ENCODE results near the gene NAPEPLD.
A peak's percentile ranks its signal among the peaks of the same experiment; 100 is the strongest.
"Not testable (repeated sequence)": the region's sequence is repeated elsewhere in the genome, so short reads cannot be mapped to it uniquely, and the experiment has no call there.

NAPEPLD gene

DNA sequence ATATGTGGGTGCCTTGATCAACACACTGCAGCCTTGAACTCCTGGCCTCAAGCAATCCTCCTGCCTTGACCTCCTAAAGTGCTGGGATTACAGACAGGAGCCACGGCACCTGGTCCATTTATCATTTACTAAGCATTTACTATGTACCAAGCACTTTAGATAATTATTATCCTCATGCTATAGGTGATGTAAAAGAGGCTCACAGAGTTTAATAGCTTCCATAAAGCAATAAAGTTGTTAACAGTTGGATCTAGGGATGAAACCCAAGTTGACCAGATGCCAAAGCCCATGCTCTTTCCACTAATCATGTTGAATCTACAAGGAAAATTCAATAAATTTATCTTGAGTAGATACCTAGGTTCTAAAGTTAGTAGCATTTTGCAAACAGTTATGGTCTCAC lies 5.0 kb downstream of the NAPEPLD start:
- DNase-seq: no peak

DNA sequence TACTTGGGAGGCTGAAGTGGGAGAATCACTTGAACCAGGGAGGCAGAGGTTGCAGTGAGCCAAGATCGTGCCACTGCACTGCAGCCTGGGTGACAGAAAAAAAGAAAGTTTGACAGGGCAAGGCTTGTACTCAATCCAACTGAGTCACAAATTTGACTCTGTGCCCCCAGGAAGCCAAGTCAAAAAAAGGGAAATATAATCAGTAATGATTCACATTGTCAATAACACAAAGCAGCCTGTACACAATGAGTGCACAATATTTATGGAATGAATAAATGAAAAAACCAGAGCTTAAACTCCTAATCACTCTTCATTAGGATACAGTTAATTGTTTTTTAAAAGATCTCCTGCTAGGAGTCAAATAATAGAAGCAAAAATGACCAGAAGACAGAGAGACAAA lies 6.4 kb downstream of the NAPEPLD start:
- DNase-seq: no peak

DNA sequence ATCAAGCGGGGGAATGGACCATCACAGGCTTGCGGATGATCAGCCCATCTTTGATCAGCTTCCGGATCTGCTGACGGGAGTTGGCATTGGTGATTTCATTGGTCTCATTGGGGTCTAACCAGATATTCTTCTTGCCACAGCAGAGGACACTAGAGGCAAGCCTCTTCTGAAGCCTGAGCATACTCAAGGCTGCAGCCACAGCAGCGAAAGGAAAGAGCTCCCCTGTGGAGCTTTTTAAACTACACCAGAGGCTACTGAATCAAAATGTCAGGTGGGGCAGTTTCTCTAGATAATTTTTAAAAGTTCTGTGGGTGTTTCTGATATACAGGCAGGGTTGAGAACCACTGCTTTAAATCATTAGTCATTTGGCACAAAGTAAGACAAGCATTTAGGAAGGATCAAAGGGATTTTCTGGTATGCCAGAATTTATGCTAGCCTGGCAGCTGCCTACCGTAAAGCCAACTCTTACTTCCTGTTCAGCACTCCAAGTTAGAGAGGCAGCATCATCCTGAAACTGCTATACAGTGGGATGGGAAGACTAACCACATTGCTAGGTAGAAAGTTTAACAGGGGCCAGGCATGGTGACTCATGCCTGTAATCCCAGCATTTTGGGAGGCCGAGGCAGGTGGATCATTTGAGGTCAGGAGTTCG lies 7.0 kb downstream of the NAPEPLD start:
- DNase-seq: no peak

DNA sequence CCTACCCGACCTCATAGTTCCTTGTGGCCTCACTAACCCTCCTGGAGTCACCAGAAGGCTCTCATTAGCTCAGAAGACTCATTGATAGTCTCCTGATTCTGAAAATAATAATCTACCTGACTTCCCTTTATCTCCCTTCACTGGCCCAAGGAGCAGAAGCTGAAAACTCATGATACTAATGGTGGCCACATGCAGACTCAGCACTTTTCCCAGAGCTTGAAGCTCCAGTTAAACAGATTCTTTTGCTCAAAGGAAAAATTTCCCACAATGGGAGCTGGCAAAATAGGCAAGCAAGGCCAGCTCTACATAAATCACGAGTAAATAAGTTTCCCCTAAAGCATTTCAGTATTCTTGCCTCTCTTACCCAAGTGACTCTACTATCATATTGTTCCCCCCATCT lies 8.2 kb downstream of the NAPEPLD start:
- DNase-seq: no peak

DNA sequence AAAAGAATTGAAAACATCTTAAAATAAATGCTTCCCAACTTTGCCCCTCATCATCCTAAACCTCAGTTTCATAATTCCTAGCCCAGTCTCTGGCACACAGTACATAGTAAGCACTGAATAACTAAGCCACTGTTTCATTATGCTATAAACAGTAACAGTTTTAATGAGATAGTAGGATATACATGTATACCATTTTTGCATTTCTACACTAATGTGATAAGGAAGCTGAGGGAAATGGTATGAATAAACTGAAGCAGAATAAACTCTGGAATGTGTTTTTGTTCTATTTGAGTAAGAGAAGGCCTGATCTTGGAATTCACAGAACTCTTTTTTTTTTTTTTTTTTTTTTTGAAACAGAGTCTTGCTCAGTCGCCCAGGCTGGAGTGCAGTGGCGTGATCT lies 8.8 kb downstream of the NAPEPLD start:
- DNase-seq: no peak

DNA sequence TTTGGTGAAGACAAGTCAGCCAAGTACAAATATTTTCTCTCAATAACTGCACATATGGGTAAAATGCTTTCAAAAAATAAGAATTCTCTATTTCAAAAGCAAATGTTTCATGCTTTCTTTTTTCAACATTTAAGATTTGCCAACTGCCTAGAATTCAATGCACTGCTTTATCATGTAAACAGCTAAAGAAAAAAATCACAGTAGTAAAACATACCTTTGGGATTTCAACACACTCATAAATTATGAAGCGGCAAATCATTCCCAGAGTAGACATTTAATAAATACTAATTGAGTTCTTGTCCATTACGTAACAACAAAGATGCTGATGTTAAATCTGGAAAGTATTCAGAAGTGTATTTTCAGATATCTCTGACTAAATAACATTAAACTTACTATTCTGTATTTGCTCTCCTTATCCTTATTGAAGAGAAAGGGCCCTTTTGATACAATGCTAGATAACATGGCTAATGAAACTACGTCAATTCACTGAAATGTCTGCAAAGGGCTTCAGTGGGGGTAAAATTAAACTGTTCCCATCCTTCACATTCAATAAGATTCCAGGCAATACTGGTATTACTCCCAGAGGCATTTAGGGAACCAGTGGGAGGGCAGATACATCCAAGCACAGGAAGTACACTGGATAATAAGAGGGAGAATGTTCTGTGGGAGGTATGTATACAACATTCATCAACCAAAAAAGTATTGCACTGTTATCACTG lies 13.9 kb downstream of the NAPEPLD start:
- DNase-seq: peak; percentile 18

DNA sequence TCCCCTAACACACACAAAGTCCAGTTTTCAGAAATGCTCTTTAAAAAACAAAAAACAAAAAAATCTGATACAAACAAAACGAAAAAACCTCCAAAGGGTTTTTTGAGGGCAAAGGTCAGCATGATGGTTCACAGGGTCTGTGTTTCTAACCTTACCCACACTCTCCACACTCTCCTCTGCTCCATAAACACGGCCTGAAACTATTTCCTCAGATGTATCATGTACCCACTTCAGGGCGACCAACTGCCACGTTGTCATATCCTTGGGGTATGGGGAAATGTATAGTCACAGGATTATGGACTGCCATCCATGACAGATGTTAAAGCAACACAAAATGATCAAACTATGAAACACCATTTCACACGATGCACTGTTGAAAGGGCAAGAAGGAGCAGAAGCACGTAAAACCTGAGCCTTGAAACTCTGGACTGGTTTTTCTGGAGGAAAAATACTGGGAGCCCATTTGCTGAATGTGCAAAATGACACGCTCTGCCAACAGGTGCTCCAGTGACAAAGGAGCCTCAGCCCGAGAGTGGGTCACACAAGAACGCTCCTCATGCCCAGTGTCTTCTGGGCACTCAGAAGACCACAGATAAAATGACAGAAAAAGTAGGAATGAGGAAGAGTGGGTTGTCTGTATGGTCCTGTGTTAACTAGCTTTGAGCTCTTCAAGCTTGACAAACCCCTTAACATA lies 15.8 kb downstream of the NAPEPLD start:
- DNase-seq: no peak

DNA sequence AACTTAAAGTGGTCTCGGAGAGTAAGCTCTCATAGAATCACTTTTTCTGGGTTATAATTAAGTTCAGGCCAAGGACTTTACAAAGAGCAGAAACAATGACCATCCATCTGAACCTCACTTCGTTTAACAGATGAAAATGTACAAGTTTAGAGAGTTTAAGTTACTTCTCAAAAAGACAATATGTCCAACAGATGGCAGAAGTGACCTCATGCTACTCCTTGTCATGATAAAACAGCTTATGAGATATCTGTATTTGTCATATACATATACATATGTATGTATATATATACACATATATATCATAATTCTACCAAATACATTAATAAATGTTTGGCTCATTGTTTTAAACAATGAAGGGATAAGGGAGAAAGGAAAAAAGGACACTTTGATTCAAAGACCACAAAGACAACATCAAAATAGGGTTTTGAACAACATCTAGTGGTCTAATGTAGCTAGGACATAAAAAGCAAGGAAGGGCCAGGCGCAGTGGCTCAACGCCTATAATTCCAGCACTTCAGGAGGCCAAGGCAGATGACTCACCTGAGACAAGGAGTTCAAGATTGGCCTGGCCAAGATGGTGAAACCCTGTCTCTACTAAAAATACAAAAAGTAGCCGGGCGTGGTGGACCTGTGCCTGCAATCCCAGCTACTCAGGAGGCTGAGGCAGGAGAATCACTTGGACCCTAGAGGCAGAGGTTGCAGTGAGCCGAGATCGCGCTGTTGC lies 17.8 kb downstream of the NAPEPLD start:
- no peak for DNase-seq

DNA sequence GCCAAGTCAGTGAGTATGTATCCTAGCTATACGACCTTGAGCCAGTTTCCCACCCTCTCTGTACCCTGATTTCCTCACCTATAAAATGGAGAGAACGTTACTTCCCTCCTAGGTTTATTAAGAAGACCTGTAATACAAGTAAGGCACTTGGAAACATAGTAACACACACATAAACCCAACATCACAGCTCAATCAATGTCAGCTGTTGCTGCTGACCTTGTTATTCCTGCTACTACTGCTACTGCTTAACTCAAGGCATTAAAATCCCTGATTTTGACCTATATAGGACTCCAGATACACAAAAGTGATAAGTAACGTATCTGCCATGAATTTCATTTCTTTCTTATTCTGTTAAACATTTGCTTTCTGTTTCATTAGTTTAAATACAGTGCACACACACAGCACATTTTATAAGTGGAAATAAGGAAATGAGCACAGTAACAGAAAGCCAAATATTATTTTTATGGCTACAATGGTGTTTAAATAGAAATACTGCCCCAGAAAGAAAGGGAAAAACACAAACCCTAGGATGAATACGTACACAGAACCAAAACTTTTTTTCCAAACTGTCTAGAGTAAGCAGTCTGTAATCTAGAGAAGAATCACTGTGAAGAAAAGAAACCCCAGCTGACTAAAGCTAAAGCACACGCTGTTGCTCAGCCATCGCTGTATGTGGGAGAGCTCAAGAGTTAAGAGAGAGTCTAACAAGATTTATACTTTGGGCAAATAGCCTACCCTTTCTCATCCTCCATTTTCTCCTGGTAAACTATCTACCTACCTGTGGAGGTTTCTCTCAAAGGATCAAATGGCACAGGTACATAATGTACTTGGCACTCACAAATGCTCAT lies 19.0 kb downstream of the NAPEPLD start:
- DNase-seq: no peak

DNA sequence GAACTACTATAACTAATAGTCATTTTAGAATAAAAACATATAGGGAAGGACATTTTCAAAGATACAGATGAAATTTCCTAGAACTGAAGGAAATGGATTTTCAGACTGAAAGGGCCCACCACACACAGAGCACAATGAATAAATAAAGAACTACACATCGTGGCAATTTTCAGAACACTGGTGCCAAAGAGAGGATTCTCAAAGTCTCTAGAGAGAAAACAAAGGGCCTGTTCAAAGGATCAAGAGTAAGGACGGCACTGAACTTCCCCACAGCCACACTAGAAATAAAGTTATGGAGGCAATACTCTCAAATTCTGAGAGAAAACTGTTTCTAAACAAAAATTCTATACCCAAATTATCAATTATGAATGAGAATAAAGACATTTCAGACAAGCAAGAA lies 21.9 kb downstream of the NAPEPLD start:
- no peak for DNase-seq

DNA sequence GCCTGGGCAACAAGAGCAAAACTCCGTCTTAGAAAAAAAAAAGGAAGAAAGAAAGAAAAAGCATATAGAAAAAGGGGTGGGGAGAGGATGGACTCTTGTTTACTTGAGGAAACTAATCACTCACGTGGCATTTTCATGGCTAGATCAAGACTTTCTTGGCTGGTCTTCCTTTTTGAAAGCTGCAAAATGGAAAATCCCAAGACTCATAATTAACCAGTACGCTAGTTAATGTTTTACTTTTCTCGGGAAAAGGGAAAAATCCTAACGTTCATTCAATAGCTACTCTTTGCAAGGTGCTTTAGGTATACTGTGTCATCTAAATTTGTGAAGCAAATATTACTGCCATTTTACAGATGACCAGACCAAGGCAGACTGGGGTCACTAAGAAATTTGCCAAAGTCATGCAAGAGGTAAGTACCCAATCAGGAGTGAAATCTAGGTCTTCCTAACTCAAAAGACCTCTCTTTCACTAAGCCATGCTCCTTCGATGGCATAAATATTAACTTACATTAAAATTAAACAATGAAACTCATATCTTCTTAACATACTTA lies 24.4 kb downstream of the NAPEPLD start:
- DNase-seq: no peak

DNA sequence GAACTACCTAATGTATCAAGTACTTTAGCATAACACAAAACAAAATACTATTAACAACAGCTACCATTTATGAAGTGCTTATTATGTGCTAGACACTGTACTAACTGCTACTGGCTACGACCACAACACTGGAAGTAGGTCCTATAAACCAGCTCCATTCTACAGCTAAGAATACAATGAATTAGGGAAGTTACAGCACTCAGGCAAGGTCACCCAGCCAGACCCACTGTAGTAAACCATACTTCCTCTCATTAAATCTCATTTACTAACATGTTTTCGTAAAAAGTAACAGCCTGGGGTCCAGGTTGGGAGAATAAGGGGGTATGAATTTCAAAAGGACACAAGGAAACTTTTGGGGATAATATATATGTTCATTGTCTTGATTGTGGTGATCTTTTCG lies 25.4 kb downstream of the NAPEPLD start:
- no peak for DNase-seq

DNA sequence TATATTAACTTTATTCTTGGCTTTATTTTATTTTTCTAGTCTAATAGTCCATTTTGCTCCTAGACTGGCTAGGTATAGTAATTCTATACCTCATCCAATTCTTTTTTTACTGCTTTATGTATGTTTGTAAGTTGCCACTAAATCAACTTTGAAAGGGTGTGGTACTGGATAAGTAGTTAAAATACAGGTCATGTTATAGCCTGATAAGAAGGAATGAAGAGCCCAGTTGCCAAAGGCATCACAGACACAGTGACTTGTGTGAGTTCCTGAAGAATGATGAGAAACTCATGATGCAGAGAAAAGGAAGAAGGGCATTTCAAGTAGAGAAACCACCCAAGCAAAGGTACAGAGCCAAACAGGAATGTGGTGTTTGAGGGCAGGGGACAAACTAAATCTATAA lies 27.3 kb downstream of the NAPEPLD start:
- DNase-seq: no peak

DNA sequence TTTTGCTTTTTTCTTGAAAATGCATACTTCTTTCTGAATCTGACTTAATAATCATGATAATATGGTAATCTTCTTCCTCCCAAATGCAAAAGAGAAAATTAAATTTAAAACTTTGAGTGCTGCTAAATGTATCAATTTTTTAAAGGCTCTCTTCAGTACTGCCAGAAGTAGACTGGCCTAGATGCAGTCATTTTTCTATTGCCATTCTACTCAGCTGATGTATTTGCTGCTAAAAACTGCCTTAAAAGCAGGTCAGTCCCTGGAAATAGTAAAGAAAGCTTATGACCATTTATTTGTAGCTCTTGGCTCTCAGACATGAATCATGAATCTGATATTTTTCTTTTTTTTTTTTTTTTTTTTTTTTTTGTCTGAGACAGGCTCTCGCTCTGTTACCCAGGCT lies 28.5 kb downstream of the NAPEPLD start:
- no peak for DNase-seq

DNA sequence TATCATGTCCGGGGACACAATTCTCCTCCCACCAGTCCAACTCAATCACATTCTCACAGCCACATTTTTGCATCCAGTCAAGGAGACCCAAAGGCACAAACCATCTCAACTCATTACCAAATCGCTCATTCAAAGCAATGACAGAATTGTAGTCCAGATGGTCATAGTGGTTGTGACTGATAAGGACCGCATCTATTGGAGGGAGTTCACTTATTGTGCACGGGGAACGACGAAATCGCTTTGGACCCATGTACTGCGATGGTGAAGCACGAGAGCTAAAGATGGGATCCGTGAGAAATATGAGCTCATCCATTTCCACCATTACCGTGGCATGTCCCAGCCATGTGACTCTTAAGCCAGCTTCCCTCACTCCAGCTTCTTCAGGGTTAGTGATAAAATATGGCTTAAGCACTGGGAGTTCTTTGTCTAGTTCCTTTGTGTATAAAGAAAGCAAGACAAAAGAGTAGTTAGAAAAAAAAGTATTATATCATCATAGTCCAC lies 29.1 kb downstream of the NAPEPLD start:
- no peak for DNase-seq

DNA sequence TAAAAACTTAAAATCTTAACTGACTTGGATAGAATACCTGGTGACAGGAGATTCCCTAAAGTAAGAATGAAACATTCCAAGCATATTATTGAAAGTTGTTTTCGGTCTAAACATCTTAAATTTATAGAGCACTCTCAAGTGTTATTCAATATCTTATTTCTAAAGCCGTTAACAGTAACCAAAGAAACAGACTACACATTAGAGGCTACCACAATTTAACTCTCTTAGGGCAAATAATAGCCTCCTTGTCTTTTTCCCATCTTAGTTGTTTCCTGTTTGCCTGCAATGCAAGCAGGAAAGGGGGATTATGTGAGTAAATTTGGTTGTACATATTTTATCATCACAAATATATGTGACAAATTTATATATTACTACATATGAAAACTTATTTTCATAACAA lies 31.4 kb downstream of the NAPEPLD start:
- DNase-seq: no peak

DNA sequence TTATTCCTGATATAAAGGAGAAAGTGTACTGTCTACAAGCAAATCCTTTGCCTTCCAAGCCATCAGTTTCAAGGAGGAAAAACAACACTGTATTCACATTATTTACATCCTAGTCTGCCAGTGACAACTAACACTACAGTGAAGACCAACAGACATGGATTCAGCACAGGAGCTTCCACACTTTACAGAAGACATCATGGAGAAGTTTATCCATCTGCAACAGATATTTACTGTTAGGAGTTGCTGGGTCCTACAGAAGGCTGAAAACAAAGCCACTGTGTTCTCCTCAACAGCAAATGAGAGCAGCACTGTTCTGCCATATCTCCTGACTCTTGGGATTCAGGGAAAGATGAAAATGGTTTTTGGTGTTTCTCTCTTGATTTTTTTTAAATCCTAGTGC lies 31.9 kb downstream of the NAPEPLD start:
- DNase-seq: no peak

DNA sequence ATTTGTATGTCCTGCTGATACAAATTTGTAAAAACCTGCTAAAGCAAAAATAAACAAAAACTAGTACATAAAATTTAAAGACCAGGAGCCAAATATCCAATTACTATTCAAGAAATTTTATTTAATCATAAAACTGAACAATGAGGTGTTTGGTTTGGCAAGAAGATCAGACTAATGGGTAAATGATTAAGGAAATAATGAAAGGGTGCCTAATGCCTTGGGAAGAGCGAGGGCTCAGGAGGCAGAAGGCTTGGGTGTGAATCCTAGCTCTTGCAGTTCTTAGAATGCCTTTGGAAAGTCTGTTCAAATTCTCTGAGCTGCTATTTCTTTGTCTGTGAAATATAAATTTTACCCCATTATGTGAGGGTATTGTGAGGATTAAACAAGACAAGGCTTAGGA lies 32.4 kb downstream of the NAPEPLD start:
- DNase-seq: no peak

DNA sequence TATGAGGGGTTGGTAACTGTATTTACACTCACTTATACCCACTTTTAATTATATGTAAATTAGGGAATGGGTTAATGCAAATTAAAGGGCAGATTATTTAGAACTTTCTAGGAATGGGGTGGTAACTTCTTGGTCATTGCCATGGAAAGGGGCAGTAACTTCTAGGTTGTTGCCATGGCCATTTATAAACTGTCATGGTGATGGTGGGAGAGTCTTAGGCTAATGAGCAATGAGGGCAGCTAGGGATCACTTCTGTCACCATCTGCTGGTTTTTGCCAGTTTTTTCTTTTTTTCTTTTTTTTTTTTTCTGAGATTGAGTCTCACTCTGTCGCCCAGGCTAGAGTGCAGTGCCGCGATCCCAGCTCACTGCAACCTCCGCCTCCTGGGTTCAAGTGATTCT lies 33.1 kb downstream of the NAPEPLD start:
- DNase-seq: no peak

DNA sequence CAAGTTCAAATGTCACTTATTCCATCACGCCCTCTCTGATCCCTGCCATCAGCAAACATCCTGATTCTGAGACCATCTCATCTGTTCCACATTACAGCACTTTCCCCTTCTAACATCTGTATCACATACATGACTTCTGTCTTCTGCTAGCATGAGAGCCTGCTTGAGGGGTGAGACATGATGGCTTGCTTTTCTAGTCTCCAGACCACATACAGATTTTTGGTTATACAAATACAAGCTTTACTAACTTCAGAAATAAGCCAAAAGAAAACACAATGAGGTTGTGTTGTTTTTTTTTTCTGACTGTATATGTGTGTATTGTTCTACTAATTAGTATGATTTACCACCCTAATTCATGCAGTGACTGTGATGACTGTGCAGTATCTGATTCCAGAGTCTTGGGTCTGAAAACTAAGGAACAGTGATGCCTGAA lies 34.3 kb downstream of the NAPEPLD start:
- DNase-seq: no peak

DNA sequence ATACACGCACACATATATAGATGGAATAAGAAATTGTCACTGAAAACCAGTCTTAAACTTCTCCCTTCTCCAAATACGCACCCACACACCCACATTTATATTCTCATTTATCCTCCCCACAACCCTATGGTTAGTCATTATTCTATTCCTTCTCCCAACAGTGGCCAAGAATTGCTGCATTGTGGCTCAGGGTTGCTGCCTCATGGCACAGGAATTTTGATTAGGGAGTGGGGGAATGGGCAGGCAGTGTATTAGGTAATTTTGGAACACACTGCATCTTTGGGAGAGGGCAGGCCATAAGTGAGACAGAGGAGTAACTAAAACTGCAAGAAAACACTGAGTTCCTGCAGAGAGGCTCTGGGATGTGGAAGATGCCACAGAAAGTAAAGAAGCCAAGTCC lies 35.7 kb downstream of the NAPEPLD start:
- peak; percentile 89 for DNase-seq

DNA sequence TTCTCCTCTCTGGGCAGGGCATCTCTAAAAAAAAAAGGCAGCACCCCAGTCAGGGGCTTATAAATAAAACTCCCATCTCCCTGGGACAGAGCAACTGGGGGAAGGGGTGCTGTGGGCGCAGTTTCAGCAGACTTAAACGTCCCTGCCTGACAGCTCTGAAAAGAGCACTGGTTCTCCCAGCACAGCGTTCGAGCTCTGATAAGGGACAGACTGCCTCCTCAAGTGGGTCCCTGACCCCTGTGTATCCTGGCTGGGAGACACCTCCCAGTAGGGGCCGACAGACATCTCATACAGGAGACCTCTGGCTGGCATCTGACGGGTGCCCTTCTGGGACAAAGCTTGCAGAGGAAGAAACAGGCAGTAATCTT lies 42.2 kb downstream of the NAPEPLD start:
- not testable (repeated sequence) for DNase-seq
